HEK293 (cell line): Measurements from ENCODE around the gene AK5.

Experiments
- GLIS2 ChIP-seq: fragments of 450-650 bp; formaldehyde crosslinking; IDR thresholded peaks from 2 replicates; pipeline ENCODE4 v1.5.1; 2016; ENCODE audit warnings: missing biosample characterization, missing genetic modification characterization
- SP2 ChIP-seq: fragments of 450-650 bp; formaldehyde crosslinking; IDR thresholded peaks from 2 replicates; pipeline ENCODE4 v1.5.1; 2016; ENCODE audit warnings: missing biosample characterization, missing genetic modification characterization
- ZNF350 ChIP-seq: fragments of 450-650 bp; formaldehyde crosslinking; IDR thresholded peaks from 2 replicates; pipeline ENCODE4 v1.5.0; 2017; ENCODE audit warnings: missing biosample characterization, mild to moderate bottlenecking, missing genetic modification characterization
- ZNF426 ChIP-seq: fragments of 450-650 bp; formaldehyde crosslinking; IDR thresholded peaks from 2 replicates; pipeline ENCODE4 v1.5.1; 2017; ENCODE audit warnings: missing biosample characterization, missing genetic modification characterization, mild to moderate bottlenecking, inconsistent platforms, moderate library complexity
- ZNF488 ChIP-seq: fragments of 450-650 bp; formaldehyde crosslinking; IDR thresholded peaks from 2 replicates; pipeline ENCODE4 v1.5.1; 2016; ENCODE audit warnings: missing biosample characterization, missing genetic modification characterization
- TF ChIP-seq, protein P1 (sequence below): fragments of 450-650 bp; formaldehyde crosslinking; IDR thresholded peaks from 2 replicates; pipeline ENCODE4 v1.5.1; 2017; ENCODE audit warnings: missing biosample characterization, missing genetic modification characterization

DNA sequence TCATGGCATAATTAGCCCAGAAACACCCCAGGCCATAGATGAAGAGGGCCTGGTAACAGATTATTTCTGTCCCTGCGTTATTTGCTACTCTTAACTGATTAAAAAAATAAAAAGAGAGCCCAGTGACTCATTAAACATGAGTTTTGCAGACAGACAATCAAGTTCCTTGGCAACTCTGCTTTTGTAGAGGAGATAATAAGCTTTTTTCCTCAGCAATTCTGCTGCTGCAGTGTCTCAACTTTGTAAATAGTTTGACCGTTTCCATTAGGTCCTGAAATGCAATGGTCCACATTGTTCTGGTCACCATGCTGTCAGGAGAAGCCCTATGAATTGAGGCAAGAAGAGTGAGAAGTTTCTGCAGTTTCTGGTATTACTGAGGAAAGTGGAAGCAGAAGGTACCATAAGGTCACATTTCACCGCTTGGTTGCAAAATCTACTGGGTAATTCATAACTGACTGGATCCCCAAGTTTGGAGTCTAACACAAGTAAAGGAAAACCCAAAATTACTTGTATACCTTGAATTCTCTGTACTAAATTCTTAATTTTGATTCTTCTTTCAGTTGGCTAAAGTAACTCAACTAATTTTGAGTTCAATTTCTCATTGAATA is 261.1 kb downstream of the AK5 start:
- no peak for TF ChIP-seq SP2 (tag by site-specific recombination)
- TF ChIP-seq ZNF350 (tag by site-specific recombination) = no peak
- TF ChIP-seq, protein P1, sequence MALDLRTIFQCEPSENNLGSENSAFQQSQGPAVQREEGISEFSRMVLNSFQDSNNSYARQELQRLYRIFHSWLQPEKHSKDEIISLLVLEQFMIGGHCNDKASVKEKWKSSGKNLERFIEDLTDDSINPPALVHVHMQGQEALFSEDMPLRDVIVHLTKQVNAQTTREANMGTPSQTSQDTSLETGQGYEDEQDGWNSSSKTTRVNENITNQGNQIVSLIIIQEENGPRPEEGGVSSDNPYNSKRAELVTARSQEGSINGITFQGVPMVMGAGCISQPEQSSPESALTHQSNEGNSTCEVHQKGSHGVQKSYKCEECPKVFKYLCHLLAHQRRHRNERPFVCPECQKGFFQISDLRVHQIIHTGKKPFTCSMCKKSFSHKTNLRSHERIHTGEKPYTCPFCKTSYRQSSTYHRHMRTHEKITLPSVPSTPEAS = no peak
- TF ChIP-seq GLIS2 (tag by site-specific recombination) = no peak
- no peak for TF ChIP-seq ZNF488 (tag by site-specific recombination)
- TF ChIP-seq ZNF426 (tag by site-specific recombination) = no peak
